CD14-positive monocyte (primary cell): Measurements from ENCODE around the gene ZC3HAV1. TPM values are rescaled to one million over a fixed set of nuclear protein-coding genes. Genes with fewer than 3 reads are reported as not detected.
A peak's percentile ranks its signal among the peaks of the same experiment; 100 is the strongest.

ENCODE experiments used
- DNase-seq, 3 donors: peaks; one replicate each; pipeline ENCODE4 v3.0.0-alpha.2; 2011 to 2022
- H2AFZ ChIP-seq: 2 replicates; pipeline ENCODE4 v1.6.0; 2012; ENCODE audit warnings: mild to moderate bottlenecking, low read depth, low read length, inconsistent platforms; ENCODE audit not compliant: insufficient read depth, poor library complexity, severe bottlenecking
- H3K27ac ChIP-seq, 2 donors: 1 replicate in 1 of 2; 2 replicates in 1 of 2; pipeline ENCODE4 v1.5.1; 2012 to 2013; ENCODE audit warnings: low read length in 2 of 2, control low read depth in 1 of 2, inconsistent platforms in 1 of 2, low read depth in 1 of 2, mild to moderate bottlenecking in 1 of 2
- H3K27me3 ChIP-seq, 2 donors: one replicate each; pipeline versions ENCODE4 v1.6.0 to v1.6.1; 2011 to 2013; ENCODE audit warnings: low read length in 2 of 2; ENCODE audit not compliant: control insufficient read depth in 2 of 2, insufficient read depth in 2 of 2
- H3K36me3 ChIP-seq, 2 donors: replicated peaks in 1 of 2; 1 replicate in 1 of 2; 2 replicates in 1 of 2; pipeline versions ENCODE4 v1.5.1 to v1.6.1; 2012 to 2013; ENCODE audit warnings: low read length in 2 of 2, control low read depth in 1 of 2, inconsistent platforms in 1 of 2, mild to moderate bottlenecking in 1 of 2; ENCODE audit not compliant: insufficient read depth in 2 of 2, control insufficient read depth in 1 of 2
- H3K4me1 ChIP-seq, 2 donors: 1 replicate in 1 of 2; 2 replicates in 1 of 2; pipeline versions ENCODE4 v1.5.1 to v1.6.1; 2012 to 2013; ENCODE audit warnings: low read length in 2 of 2, control low read depth in 1 of 2, inconsistent platforms in 1 of 2, mild to moderate bottlenecking in 1 of 2, moderate library complexity in 1 of 2; ENCODE audit not compliant: insufficient read depth in 2 of 2, control insufficient read depth in 1 of 2
- H3K4me2 ChIP-seq: replicated peaks from 2 replicates; pipeline ENCODE3; 2012; ENCODE audit warnings: low read length, moderate library complexity, mild to moderate bottlenecking; ENCODE audit not compliant: poor library complexity, severe bottlenecking; ENCODE audit errors: extremely low read depth
- H3K4me3 ChIP-seq, 3 experiments: fragments of 200-600 bp in 1 of 3; sonication (generic) in 1 of 3; replicated peaks in 1 of 3; 1 replicate in 2 of 3; 2 replicates in 1 of 3; pipeline ENCODE4 v1.5.1; 2011 to 2013; ENCODE audit warnings: low read length in 3 of 3, mild to moderate bottlenecking in 3 of 3, control low read depth in 2 of 3, low read depth in 2 of 3, inconsistent platforms in 1 of 3, moderate library complexity in 1 of 3
- H3K79me2 ChIP-seq: 2 replicates; pipeline ENCODE4 v1.6.0; 2012; ENCODE audit warnings: mild to moderate bottlenecking, control low read depth, inconsistent platforms, low read length, moderate library complexity; ENCODE audit not compliant: insufficient read depth
- H3K9ac ChIP-seq: 2 replicates; pipeline ENCODE4 v1.6.0; 2017; ENCODE audit warnings: low read length, mild to moderate bottlenecking; ENCODE audit not compliant: insufficient read depth, poor library complexity, severe bottlenecking
- H3K9me3 ChIP-seq, 2 donors: replicated peaks in 1 of 2; 1 replicate in 1 of 2; 2 replicates in 1 of 2; pipeline versions ENCODE4 v1.5.1 to v1.6.1; 2012 to 2013; ENCODE audit warnings: low read length in 2 of 2, control low read depth in 1 of 2; ENCODE audit not compliant: control insufficient read depth in 1 of 2, insufficient read depth in 1 of 2
- H4K20me1 ChIP-seq: 2 replicates; pipeline ENCODE4 v1.6.0; 2012; ENCODE audit warnings: mild to moderate bottlenecking, low read length, control low read depth, moderate library complexity; ENCODE audit not compliant: insufficient read depth
- H3K27ac Mint-ChIP-seq, 7 donors: one replicate each; pipeline ENCODE4 v1.8.0; 2020; ENCODE audit warnings: mild to moderate bottlenecking in 7 of 7, mixed read lengths in 7 of 7, moderate library complexity in 6 of 7, inconsistent platforms in 2 of 7
- H3K27me3 Mint-ChIP-seq, 3 donors: one replicate each; pipeline ENCODE4 v1.8.0; 2021 to 2022; ENCODE audit warnings: low read depth in 3 of 3, mild to moderate bottlenecking in 3 of 3, mixed read lengths in 3 of 3, moderate library complexity in 3 of 3, inconsistent platforms in 1 of 3
- H3K36me3 Mint-ChIP-seq, 2 donors: one replicate each; pipeline ENCODE4 v1.8.0; 2020; ENCODE audit warnings: mixed read lengths in 2 of 2, inconsistent platforms in 1 of 2, mild to moderate bottlenecking in 1 of 2
- H3K4me1 Mint-ChIP-seq: one replicate; pipeline ENCODE4 v1.8.0; 2020; ENCODE audit warnings: mild to moderate bottlenecking, mixed read lengths
- H3K4me3 Mint-ChIP-seq, 2 donors: one replicate each; pipeline ENCODE4 v1.8.0; 2020; ENCODE audit warnings: mild to moderate bottlenecking in 2 of 2, mixed read lengths in 2 of 2, moderate library complexity in 1 of 2
- H3K9me3 Mint-ChIP-seq, 7 donors: one replicate each; pipeline ENCODE4 v1.8.0; 2020 to 2022; ENCODE audit warnings: mixed read lengths in 7 of 7, mild to moderate bottlenecking in 6 of 7, moderate library complexity in 6 of 7, inconsistent platforms in 2 of 7
- CTCF ChIP-seq: fragments of 200-600 bp; IDR thresholded peaks from one replicate; pipeline ENCODE4 v1.8.0; 2022; ENCODE audit warnings: antibody characterized with exemption, mild to moderate bottlenecking
- WGBS: methylation state at CpG from one replicate; pipeline ENCODE4 v1.1.5; 2013; ENCODE audit warnings: missing lambda C conversion rate; ENCODE audit not compliant: insufficient coverage; 5-methylcytosine and 5-hydroxymethylcytosine counted together
- intact Hi-C, 2 donors: fragments of 100-400 bp; cut with micrococcal nuclease; formaldehyde crosslinking; loops; one replicate each; pipeline versions ENCODE4 v1.15.0 to v1.15.1; 2023
- polyA plus RNA-seq, 3 donors: library from polyadenylated mRNA; depleted of rRNA in 1 of 3; unstranded in 2 of 3; stranded (reverse) in 1 of 3; fragments of 300-500 nt in 2 of 3; fragments of >200 nt in 1 of 3; fragmentation: Illumina TruSeq in 2 of 3; gene quantifications; 1 replicate in 2 of 3; 2 replicates in 1 of 3; pipeline ENCODE4 v1.2.3, GENCODE V29; 2012 to 2021

Gene ZC3HAV1
- polyA plus RNA-seq, 3 donors = 20.7 to 30.2 (median 21.2) TPM

DNA sequence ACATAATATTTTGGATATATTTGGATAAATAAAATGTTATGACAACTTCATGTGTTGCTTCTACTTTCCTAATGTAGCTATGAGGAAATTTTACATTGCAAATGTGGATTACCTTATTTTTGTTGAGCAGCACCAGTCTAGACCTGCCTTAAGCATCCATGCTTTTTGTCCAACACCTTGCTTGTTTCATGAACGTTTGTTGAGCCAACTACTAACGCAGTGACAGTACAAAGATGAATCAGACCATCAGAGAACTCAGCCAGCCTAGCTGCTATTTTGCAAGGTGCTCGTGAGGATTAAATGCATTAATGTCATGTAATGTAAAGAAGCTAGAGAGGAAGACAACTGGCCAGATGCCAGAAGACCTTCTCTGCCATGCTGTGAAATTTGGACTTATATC lies 72.6 kb downstream of the ZC3HAV1 start:
- Mint-ChIP-seq H3K4me1 (peaks cover 13% of the 10 kb centered on the region), H3K36me3 (peaks cover 0 to 5% of the 10 kb centered on the region in 2 donors), H3K27ac (no peak overlapping the region), H3K9me3 (peaks cover 0 to 2% (median 0%) of the 10 kb centered on the region in 7 donors), H3K4me3 (no peak overlapping the region), H3K27me3 (peaks cover 9 to 17% (median 13%) of the 10 kb centered on the region in 3 donors)
- H3K9me3 ChIP-seq = no peaks in the 10 kb centered on the region
- no peak for DNase-seq
- H3K27me3 ChIP-seq = peaks cover 0 to 5% of the 10 kb centered on the region in 2 donors
- H3K27ac ChIP-seq = no peak overlapping the region
- H3K79me2 ChIP-seq = no peaks in the 10 kb centered on the region
- H4K20me1 ChIP-seq = no peaks in the 10 kb centered on the region
- no peak overlapping the region for H3K4me2 ChIP-seq
- TF ChIP-seq CTCF = no peak
- H3K9ac ChIP-seq = no peak overlapping the region
- no peaks in the 10 kb centered on the region for H3K36me3 ChIP-seq
- no peak overlapping the region for H3K4me3 ChIP-seq
- peaks cover 7 to 13% of the 10 kb centered on the region in 2 donors for H3K4me1 ChIP-seq
- intact Hi-C loops = no loop called here
- WGBS = 70% methylated on average over 3 of the region's 3 CpGs
- no peak overlapping the region for H2AFZ ChIP-seq

DNA sequence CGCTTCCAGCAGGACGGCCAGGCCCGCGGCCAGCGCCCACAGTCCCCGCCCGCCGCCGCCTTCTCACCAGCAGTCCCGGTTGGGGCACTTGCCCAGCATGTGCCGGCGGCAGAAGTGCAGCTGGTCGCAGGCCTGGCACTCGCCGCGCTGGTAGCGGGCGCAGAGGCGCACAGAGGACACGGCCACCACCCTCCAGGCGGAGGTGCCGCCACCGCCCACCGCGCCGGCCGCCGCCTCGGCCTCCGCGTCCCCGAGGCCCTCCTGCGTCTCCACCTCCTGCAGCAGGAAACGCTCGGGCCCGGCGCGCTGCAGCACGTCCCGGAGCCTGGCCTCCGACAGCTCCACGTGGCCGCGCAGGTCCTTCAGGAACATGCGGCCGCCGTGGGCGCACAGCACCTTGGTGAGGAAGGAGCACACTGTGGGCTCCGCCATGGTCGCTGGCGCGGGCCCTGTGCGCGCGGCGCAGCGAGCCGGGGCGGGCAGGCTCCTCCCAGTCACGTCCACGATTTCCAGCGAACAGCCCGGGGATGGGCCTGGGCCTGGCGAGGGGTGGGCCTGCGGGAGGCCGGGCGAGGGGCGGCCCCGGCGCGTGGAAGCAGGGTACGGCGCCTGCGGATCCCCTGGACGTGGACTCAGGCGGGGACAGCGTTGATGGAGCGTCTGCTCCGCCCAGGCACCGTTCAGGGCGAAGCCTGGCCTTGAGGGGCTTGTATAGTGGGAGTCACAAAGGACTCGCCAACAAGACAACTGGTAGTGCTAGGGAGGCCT lies 73.8 kb downstream of the ZC3HAV1 start, which contains the start of gene ZC3HAV1L:
ZC3HAV1L (minus strand) TSS at position 457 of the 768 bp plus-strand sequence; CDS start at position 432, 25 bp downstream.
- WGBS = under 1% methylated on average over 79 of the region's 82 CpGs
- Histone ChIP-seq H3K27me3 (peaks cover 0 to 5% of the 10 kb centered on the region in 2 donors), H3K9me3 (no peaks in the 10 kb centered on the region), H3K27ac (no peak within 1 kb of the TSS), H3K4me1 (peaks cover 7 to 13% of the 10 kb centered on the region in 2 donors), H3K4me2 (peak within 1 kb of the TSS; percentile 98), H3K36me3 (no peaks in the 10 kb centered on the region), H3K9ac (peak within 1 kb of the TSS; percentile 40), H3K4me3 (peak within 1 kb of the TSS; percentile 22 to 84 (median 53)), H3K79me2 (no peaks in the 10 kb centered on the region), H4K20me1 (no peaks in the 10 kb centered on the region), H2AFZ (peak within 1 kb of the TSS; percentile 88)
- Mint-ChIP-seq H3K36me3 (peaks cover 0 to 5% of the 10 kb centered on the region in 2 donors), H3K27ac (no peak within 1 kb of the TSS), H3K9me3 (peaks cover 0 to 3% (median 0%) of the 10 kb centered on the region in 7 donors), H3K4me3 (peak within 1 kb of the TSS; percentile 77 to 84), H3K27me3 (peaks cover 8 to 17% (median 13%) of the 10 kb centered on the region in 3 donors), H3K4me1 (peaks cover 10% of the 10 kb centered on the region)
- intact Hi-C loops = no loop called here
- TF ChIP-seq CTCF = no peak
- DNase-seq = peak in 1 of 3 donors; percentile 5
